22Rv1 (cell line): Measurements from ENCODE around the gene MPV17.
A peak's percentile ranks its signal among the peaks of the same experiment; 100 is the strongest.
"Not testable (repeated sequence)": the region's sequence is repeated elsewhere in the genome, so short reads cannot be mapped to it uniquely, and the experiment has no call there.

Experiments used
- H3K27ac ChIP-seq: fragments of 450-650 bp; 2 replicates; pipeline ENCODE4 v1.5.1; 2017
- ZFX ChIP-seq: fragments of 450-650 bp; IDR thresholded peaks from 2 replicates; pipeline ENCODE4 v1.6.1; 2017; ENCODE audit warnings: antibody characterized with exemption, borderline replicate concordance
- TF ChIP-seq, protein P1 (sequence below): fragments of 450-650 bp; IDR thresholded peaks from 2 replicates; pipeline ENCODE4 v1.5.1; 2017; ENCODE audit warnings: mild to moderate bottlenecking

The MPV17 gene

DNA sequence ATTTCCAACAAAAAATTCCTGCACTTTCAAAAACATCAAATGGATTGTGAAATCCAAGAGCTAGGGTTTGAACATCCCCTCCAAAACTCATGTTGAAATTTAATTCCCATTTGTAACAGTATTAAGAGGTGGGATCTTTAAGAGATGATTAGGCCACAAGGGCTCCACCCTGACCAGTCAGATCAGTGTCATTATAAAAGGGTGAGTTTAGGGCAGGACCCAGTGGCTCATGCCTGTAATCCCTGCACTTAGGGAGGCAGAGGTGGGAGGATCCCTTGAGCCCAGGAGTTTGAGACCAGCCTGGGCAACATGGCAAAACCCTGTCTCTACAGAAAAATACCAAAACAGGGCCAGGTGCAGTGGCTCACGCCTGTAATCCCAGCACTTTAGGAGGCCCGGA is 24.7 kb upstream of the MPV17 start:
- TF ChIP-seq ZFX: no peak
- TF ChIP-seq, protein P1, sequence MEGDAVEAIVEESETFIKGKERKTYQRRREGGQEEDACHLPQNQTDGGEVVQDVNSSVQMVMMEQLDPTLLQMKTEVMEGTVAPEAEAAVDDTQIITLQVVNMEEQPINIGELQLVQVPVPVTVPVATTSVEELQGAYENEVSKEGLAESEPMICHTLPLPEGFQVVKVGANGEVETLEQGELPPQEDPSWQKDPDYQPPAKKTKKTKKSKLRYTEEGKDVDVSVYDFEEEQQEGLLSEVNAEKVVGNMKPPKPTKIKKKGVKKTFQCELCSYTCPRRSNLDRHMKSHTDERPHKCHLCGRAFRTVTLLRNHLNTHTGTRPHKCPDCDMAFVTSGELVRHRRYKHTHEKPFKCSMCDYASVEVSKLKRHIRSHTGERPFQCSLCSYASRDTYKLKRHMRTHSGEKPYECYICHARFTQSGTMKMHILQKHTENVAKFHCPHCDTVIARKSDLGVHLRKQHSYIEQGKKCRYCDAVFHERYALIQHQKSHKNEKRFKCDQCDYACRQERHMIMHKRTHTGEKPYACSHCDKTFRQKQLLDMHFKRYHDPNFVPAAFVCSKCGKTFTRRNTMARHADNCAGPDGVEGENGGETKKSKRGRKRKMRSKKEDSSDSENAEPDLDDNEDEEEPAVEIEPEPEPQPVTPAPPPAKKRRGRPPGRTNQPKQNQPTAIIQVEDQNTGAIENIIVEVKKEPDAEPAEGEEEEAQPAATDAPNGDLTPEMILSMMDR: no peak

DNA sequence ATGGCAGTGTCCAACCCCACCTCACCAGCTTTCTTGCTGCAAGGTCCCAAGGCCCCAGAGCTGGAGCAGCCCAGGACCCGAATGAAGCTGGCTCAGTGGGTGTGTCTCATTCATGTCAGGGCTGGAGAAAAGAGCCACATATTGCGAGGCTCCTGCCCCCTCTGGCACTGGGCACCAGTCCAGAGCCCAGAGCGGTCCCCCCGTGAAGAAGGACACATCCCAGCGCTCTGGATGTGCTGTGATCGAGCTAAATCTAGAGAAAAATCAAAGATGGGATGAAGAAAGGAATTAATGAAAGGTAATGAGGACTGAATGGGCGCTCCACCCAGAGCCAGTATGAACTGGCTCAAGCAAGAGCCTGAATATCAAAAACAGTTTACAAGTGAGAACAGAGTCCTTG is 13.3 kb upstream of the MPV17 start:
- no peak for TF ChIP-seq ZFX
- TF ChIP-seq, protein P1: no peak
- H3K27ac ChIP-seq: no peak overlapping the region

More for the DNA sequence above, 24.7 kb upstream of the MPV17 start:
- no peak overlapping the region for H3K27ac ChIP-seq

DNA sequence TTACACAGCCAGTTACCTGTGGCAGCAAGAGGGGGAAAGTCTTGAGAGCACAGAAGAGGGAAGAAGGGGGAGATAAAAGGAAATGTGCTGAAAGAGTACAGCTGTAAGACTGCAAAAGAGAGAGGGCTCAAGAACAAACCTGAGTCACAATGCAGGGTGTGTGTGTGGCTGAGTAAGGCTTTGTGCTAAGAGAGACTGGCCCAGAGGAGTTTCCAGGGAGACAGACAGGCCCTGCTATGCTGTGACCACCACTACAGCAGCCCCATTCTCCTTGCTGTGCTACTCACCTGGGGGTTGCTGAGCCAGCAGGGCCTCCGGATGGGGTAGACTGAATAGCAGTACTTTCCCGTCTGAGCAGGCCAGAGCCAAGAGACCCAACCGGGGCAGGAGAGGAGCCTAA is 12.4 kb upstream of the MPV17 start:
- no peak overlapping the region for H3K27ac ChIP-seq

DNA sequence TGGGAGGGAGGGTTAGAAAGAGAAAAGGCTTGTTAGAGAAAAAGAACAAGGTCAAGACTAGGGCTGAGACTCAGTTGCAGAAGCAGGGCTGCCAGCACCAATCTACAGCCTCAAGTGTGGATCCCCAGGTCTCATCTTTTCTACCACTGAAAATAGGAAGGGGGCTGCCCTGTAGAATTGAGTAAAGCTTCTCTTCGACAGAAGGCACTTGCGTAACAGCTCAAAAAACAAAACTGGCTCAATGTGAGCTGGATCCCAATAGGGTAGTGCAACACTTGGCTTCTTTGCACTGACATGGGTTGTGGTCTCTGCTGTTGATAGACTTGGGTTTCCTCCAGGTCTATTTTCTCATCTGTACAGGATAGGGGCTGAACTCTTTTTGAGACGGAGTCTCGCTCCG is 1.8 kb upstream of the MPV17 start:
- H3K27ac ChIP-seq: peak overlapping the region; percentile 81; the same call in 1 of the 2 replicates
- TF ChIP-seq, protein P1: no peak
- no peak for TF ChIP-seq ZFX

More for the DNA sequence above, 12.4 kb upstream of the MPV17 start:
- TF ChIP-seq ZFX: no peak
- TF ChIP-seq, protein P1: no peak

DNA sequence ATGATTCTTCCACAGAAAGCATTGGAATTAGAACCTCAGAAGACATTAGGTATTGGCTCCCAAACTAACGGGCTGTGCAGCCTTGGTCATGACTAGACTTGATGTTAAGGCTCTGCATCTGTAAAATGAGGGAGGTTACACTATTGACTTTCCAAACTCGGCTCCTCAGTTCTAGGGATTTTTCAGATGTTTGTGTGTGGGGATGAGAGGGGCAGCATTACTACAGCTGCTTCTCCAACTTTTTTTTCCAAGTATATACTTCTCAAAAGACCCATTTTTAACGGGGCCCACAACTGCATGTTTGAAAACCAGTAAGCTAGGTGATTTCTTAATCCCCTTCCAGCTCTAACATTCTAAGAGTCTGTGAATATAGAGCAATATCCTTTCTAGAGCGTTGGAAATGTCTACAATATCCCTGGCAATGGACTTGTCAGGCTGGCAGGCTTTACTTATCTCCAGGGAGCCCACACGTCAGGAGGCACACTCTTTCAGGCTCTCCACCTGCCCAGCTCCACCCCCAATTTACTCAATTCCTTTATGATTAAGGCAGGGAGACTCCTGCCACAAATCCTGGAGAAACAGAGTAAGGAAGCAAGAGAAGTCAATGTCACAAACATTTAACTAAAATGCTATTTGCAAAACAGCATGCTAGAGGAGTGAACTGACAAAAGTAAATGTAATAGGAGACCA is 844 bp upstream of the MPV17 start:
- TF ChIP-seq, protein P1: no peak
- no peak for TF ChIP-seq ZFX
- peak overlapping the region; percentile 81 for H3K27ac ChIP-seq

DNA sequence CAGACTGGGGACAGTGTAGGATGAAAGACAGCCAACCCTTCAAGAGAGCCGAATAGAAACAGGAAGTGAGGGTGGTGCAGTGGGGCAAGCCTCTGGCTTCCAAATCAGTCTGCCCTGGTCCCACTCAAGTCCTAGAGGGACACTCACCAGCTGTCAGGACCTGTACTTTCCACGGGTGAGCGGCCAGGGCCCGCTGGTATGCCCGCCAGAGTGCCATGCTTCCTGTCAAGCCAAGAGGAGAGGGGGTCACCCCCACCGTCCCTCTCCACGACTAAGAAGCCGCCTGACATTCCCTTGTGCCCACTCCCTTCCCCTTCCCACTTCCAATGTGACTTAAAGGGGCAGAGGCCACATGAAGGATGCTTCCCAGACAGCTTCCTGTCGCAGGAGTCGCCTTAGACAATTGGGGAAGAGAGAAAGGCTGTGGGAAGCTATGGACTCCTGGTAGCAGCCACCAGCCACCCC is 564 bp downstream of the MPV17 start:
- TF ChIP-seq ZFX: no peak
- TF ChIP-seq, protein P1: no peak
- H3K27ac ChIP-seq: peak overlapping the region; percentile 81

DNA sequence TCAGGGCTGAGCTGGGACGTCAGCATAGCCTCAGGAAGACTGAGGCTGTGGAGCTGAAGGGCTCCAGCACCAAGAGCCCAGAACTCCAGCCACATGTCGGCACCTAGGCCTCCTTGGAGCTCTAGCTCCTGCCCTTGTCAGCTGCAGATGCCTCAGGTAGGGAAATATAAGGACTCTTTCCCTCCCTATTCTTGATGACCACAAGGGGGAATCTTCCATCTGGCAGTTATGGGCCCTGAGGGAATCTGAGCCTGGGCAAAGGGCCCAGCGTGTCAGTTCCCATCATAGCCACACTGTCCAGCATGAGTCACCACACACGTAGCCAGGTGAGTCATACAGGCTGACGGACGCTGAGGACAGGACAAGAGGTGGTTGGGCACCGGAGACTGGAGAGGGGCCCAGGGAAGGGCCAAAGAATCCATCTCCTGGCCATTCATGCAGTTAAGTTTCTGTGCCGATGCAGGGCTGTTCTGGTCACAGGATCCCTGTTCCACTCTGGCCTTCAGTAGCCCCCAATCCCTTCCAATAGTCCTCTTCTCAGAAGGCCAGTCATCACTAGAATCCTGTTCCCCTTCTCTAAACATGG is 1.8 kb downstream of the MPV17 start:
- peak overlapping the region; percentile 81 for H3K27ac ChIP-seq
- TF ChIP-seq, protein P1: peak; percentile 52
- TF ChIP-seq ZFX: no peak

DNA sequence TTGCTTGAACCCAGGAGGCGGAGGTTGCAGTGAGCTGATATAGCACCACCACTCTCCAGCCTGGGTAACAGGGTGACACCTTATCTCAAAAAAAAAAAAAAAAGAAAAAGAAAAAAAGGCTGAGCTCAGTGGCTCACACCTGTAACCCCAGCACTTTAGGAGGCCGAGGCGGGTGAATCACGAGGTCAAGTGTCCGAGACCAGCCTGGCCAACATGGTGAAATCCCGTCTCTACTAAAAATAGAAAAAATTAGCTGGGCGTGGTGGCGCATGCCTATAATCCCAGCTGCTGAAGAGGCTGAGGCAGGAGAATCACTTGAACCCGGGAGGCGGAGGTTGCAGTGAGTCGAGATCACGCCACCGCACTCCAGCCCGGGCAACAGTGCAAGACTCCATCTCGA is 3.1 kb downstream of the MPV17 start:
- H3K27ac ChIP-seq: not testable (repeated sequence)
